ENCODE results near the gene ZNF280A. TPM values are rescaled to one million over a fixed set of nuclear protein-coding genes. Genes with fewer than 3 reads are reported as not detected.

The ZNF280A gene
- total and polyA plus RNA-seq, 2 experiments from 2014 or later = not detected

GRCh38 chr22:22558972-22559603, 39.0 kb upstream of the ZNF280A start, which contains the start of gene PRAME (continued):
- TF ChIP-seq, protein P1, sequence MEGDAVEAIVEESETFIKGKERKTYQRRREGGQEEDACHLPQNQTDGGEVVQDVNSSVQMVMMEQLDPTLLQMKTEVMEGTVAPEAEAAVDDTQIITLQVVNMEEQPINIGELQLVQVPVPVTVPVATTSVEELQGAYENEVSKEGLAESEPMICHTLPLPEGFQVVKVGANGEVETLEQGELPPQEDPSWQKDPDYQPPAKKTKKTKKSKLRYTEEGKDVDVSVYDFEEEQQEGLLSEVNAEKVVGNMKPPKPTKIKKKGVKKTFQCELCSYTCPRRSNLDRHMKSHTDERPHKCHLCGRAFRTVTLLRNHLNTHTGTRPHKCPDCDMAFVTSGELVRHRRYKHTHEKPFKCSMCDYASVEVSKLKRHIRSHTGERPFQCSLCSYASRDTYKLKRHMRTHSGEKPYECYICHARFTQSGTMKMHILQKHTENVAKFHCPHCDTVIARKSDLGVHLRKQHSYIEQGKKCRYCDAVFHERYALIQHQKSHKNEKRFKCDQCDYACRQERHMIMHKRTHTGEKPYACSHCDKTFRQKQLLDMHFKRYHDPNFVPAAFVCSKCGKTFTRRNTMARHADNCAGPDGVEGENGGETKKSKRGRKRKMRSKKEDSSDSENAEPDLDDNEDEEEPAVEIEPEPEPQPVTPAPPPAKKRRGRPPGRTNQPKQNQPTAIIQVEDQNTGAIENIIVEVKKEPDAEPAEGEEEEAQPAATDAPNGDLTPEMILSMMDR (conservative IDR thresholded peaks at IDR 0.05; ENCODE audit: low read depth in 2 of 2) = peak; percentile 78 to 79
- no peak for TF ChIP-seq NANOG (IDR thresholded peaks at IDR 0.05; ENCODE audit: borderline replicate concordance)

- Mint-ChIP-seq H3K4me1 (no peaks in the 10 kb centered on the region; the same call in 2 of the 3 replicates), H3K4me3 (no peak overlapping the region), H3K9me3 (peaks cover 32% of the 10 kb centered on the region), H3K27ac (no peak overlapping the region), H3K27me3 (ENCODE audit: insufficient read depth, low read depth, poor library complexity) (peaks cover 73% of the 10 kb centered on the region), H3K36me3 (ENCODE audit: low read depth) (peaks cover 8% of the 10 kb centered on the region; the same call in 2 of the 3 replicates)
- Histone ChIP-seq H3K9me2 (ENCODE audit: insufficient read depth) (no peaks in the 10 kb centered on the region), H2AFZ (no peak overlapping the region), H3K36me3 (ENCODE audit: insufficient read depth) (no peaks in the 10 kb centered on the region), H3K79me2 (replicated peaks; ENCODE audit: insufficient read depth) (no peaks in the 10 kb centered on the region), H3F3A (replicated peaks; ENCODE audit: low read depth) (no peaks in the 10 kb centered on the region), H3K27ac (ENCODE audit: low read depth) (no peak overlapping the region), H4K20me1 (replicated peaks; ENCODE audit: insufficient read depth) (no peaks in the 10 kb centered on the region), H3K27me3 (ENCODE audit: insufficient read depth) (peaks cover 81% of the 10 kb centered on the region), H3K4me3 (no peak overlapping the region), H3K4me2 (no peak overlapping the region), H3K4me1 (ENCODE audit: insufficient read depth) (no peaks in the 10 kb centered on the region)
- no peak for TF ChIP-seq REST (IDR thresholded peaks at IDR 0.05; ENCODE audit: unreplicated experiment)
- DNase-seq (ENCODE audit: low spot score) (peak; percentile 57), ATAC-seq (no peak)
Measured at GRCh38 chr22:22558071-22558971, 38.3 kb upstream of the ZNF280A start.

Data from GM23338 (cell line).